Cardiac muscle cell (in vitro differentiated cells and primary cell): ENCODE data around the gene CHD9. TPM values are rescaled to one million over a fixed set of nuclear protein-coding genes. Genes with fewer than 3 reads are reported as not detected.
"Not testable (repeated sequence)": the region's sequence is repeated elsewhere in the genome, so short reads cannot be mapped to it uniquely, and the experiment has no call there.

Experiments
- DNase-seq, 2 donors: peaks; one replicate each; pipeline versions ENCODE4 v3.0.0 to v3.0.0-alpha.2; 2010 to 2017; ENCODE audit warnings: low read depth in 1 of 2, low spot score in 1 of 2
- H3K27ac ChIP-seq: fragments of 200-600 bp; sonication (generic); 2 replicates; pipeline ENCODE4 v1.5.1; 2016
- H3K27me3 ChIP-seq: fragments of 200-600 bp; sonication (generic); 2 replicates; pipeline ENCODE4 v1.6.0; 2016; ENCODE audit warnings: control low read depth
- H3K36me3 ChIP-seq: fragments of 200-600 bp; sonication (generic); 2 replicates; pipeline ENCODE4 v1.5.1; 2016; ENCODE audit warnings: control low read depth
- H3K4me1 ChIP-seq: fragments of 200-600 bp; sonication (generic); 2 replicates; pipeline ENCODE4 v1.8.1; 2017; ENCODE audit warnings: low read depth, mild to moderate bottlenecking, mixed run types
- H3K4me3 ChIP-seq: fragments of 200-600 bp; sonication (generic); 2 replicates; pipeline ENCODE4 v1.5.1; 2016; ENCODE audit warnings: mild to moderate bottlenecking
- H3K9me3 ChIP-seq: fragments of 200-600 bp; sonication (generic); 2 replicates; pipeline ENCODE4 v1.5.1; 2017; ENCODE audit warnings: low read depth, mild to moderate bottlenecking, control low read depth
- polyA plus RNA-seq: library from polyadenylated mRNA; unstranded; fragments of >200 nt; fragmentation: Nextera tagmentation; extraction: Ambion mirVana; gene quantifications from 2 replicates; pipeline ENCODE4 v1.2.1, GENCODE V29; 2016
- total RNA-seq: library from RNA; depleted of rRNA; stranded (reverse); fragments of >200 nt; gene quantifications from 2 replicates; pipeline ENCODE4 v1.2.3, GENCODE V29; 2016
- TF ChIP-seq, protein P1 (sequence below): IDR thresholded peaks from 2 replicates; pipeline ENCODE4 v1.5.1; 2012; ENCODE audit warnings: low read depth, mild to moderate bottlenecking, low read length

The CHD9 gene
- total and polyA plus RNA-seq, 2 experiments from 2014 or later: 54.8 to 78.9 TPM

DNA sequence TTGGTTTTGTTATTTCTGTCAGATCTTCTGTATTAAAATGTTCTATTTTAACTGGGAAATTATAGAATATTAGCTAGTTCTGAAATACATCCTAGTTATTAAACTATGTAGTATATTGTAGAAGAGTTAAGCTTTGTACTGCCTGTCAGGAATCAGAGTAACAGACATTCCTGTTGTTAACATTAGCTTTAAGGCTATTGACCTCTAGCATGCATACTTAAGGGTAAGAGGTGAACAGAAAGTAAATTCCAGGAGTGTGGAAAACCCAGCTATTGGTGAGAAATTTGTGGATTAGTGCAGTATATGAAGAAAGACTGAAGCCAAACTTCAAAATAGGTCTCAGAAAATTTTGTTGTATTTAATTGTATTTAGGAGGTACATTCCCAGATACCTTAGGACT, 111.3 kb downstream of the CHD9 start:
- Histone ChIP-seq H3K4me1 (peaks cover 14% of the 10 kb centered on the region), H3K9me3 (no peaks in the 10 kb centered on the region), H3K27ac (peak overlapping the region; percentile 27), H3K36me3 (peaks cover 4% of the 10 kb centered on the region), H3K27me3 (no peaks in the 10 kb centered on the region), H3K4me3 (no peak overlapping the region)
- TF ChIP-seq, protein P1, sequence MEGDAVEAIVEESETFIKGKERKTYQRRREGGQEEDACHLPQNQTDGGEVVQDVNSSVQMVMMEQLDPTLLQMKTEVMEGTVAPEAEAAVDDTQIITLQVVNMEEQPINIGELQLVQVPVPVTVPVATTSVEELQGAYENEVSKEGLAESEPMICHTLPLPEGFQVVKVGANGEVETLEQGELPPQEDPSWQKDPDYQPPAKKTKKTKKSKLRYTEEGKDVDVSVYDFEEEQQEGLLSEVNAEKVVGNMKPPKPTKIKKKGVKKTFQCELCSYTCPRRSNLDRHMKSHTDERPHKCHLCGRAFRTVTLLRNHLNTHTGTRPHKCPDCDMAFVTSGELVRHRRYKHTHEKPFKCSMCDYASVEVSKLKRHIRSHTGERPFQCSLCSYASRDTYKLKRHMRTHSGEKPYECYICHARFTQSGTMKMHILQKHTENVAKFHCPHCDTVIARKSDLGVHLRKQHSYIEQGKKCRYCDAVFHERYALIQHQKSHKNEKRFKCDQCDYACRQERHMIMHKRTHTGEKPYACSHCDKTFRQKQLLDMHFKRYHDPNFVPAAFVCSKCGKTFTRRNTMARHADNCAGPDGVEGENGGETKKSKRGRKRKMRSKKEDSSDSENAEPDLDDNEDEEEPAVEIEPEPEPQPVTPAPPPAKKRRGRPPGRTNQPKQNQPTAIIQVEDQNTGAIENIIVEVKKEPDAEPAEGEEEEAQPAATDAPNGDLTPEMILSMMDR: no peak
- DNase-seq: peak; percentile 11 to 45

DNA sequence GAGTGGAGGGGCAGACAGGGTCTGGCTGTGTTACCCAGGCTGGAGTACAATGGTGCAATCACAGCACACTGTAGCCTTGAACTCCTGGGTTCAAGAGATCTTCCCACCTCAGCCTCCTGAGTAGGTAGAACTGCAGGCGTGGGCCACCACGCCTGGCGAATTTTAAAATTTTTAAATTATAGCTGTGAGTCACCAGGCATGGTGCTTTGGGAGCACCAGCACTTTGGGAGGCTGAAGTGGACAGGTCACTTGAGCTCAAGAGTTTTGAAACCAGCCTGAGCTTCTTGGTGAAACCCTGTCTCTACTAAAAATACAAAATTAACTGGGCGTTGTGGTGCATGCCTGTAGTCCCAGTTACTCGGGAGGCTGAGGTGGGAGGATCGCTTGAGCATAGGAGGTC, 114.0 kb downstream of the CHD9 start:
- TF ChIP-seq, protein P1: no peak
- peaks cover 4% of the 10 kb centered on the region for H3K36me3 ChIP-seq
- no peak for DNase-seq
- no peak overlapping the region for H3K27ac ChIP-seq
- H3K27me3 ChIP-seq: no peaks in the 10 kb centered on the region
- H3K9me3 ChIP-seq: no peaks in the 10 kb centered on the region
- H3K4me1 ChIP-seq: peaks cover 14% of the 10 kb centered on the region
- no peak overlapping the region for H3K4me3 ChIP-seq

DNA sequence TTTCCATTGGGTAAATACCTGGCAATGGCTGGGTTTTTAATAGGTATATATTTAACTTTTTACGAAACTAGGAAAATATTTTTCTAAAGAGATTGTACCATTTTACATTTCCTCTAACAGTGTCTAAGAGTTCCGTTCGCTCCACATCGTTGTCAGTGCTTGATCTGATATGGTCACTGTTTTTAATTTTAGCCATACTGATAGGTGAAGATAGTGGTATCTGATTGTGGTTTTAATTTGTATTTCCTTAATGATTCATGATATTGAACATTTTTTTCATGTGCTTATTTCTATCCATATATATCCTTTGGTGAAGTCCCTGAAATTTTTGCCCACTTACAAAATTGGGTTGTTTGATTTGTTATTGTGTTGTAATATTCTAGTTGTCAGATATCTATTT, 117.7 kb downstream of the CHD9 start:
- no peaks in the 10 kb centered on the region for H3K9me3 ChIP-seq
- H3K4me3 ChIP-seq: no peak overlapping the region
- peaks cover 5% of the 10 kb centered on the region for H3K36me3 ChIP-seq
- TF ChIP-seq, protein P1: no peak
- H3K27ac ChIP-seq: no peak overlapping the region
- no peak for DNase-seq
- H3K4me1 ChIP-seq: no peaks in the 10 kb centered on the region
- no peaks in the 10 kb centered on the region for H3K27me3 ChIP-seq

DNA sequence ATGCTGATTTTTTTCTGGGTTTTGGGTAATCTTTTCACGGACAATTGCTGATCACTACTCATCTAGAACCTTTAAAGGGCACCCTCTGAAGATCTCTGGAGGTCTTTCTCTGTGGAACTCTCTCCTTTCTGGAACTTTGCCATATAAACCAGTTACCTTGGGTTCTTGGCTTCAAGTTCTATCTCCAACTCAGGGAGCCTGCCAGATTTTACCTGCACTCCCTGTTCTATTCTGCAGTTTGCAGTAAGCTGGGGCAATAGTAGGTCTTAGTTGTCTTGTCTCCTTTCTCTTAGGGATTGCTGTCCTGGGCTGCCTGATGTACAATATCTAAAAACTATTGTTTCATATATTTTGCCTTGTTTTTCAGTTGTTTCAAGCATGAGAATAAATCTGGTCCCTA, 120.3 kb downstream of the CHD9 start:
- no peak for DNase-seq
- H3K36me3 ChIP-seq: peaks cover 5% of the 10 kb centered on the region
- H3K4me3 ChIP-seq: no peak overlapping the region
- no peaks in the 10 kb centered on the region for H3K9me3 ChIP-seq
- H3K27ac ChIP-seq: no peak overlapping the region
- H3K27me3 ChIP-seq: no peaks in the 10 kb centered on the region
- H3K4me1 ChIP-seq: no peaks in the 10 kb centered on the region
- TF ChIP-seq, protein P1: no peak

DNA sequence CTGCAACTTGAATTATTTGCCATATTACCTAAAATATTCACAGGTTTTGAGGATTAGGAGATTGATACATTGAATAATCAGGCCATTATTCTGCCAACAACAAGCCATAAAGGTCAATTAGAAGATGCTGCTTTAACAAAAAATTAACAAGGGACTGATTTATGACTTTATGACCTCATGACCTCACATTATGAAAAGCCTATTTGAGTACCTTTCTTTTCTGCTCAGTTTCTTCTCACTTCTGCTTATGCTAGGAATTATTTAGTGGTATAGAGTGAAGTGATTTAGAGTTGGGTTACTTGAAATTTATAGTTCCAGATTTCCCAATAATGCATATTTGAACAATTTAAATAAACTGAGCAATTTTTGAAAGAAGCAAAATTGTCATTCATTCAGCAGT, 121.6 kb downstream of the CHD9 start:
- Histone ChIP-seq H3K36me3 (peaks cover 5% of the 10 kb centered on the region), H3K27me3 (no peaks in the 10 kb centered on the region), H3K27ac (no peak overlapping the region), H3K4me1 (no peaks in the 10 kb centered on the region), H3K4me3 (no peak overlapping the region), H3K9me3 (no peaks in the 10 kb centered on the region)
- no peak for DNase-seq
- TF ChIP-seq, protein P1: no peak

DNA sequence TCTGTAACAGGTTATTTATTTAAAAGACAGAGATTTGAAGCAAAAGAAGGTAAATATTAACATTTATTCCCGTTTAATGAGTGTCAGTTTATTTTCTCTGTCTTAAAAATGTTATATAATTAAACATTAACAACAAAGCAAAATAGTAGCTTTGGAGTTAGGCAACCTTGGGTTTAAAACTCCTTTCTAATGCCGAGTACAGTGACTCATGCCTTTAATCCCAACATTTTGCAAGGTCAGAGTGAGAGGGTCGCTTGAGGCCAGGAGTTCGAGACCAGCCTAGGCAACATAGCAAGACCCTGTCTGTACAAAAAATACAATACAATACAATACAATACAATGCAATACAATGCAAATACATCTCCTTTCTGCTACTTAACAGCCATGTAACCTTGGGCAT, 128.7 kb downstream of the CHD9 start:
- Histone ChIP-seq H3K9me3 (no peaks in the 10 kb centered on the region), H3K27ac (no peak overlapping the region), H3K4me1 (no peaks in the 10 kb centered on the region), H3K36me3 (no peaks in the 10 kb centered on the region), H3K27me3 (no peaks in the 10 kb centered on the region), H3K4me3 (no peak overlapping the region)
- DNase-seq: no peak
- TF ChIP-seq, protein P1: no peak

DNA sequence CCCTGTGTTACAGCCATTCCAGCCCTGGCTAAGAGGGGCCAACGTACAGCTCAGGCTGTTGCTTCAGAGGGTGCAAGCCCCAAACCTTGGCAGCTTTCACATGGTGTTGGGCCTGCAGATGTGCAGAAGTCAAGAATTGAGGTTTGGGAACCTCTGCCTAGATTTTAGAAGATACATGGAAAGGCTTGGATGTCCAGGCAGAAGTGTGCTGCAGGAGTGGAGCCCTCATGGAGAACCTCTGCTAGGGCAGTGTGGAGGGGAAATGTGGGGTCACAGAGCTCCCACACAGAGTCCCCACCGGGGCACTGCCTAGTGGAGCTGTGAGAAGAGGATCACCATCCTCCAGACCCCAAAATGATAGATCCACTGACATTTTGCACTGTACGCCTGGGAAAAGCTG, 130.9 kb downstream of the CHD9 start:
- H3K4me1 ChIP-seq, H3K9me3 ChIP-seq, DNase-seq, H3K27me3 ChIP-seq, H3K36me3 ChIP-seq, H3K27ac ChIP-seq, H3K4me3 ChIP-seq: not testable (repeated sequence)
